Smooth muscle cell (in vitro differentiated cells): Measurements from ENCODE around the gene TRIM49D1. TPM values are rescaled to one million over a fixed set of nuclear protein-coding genes. Genes with fewer than 3 reads are reported as not detected.
"Not testable (repeated sequence)": the region's sequence is repeated elsewhere in the genome, so short reads cannot be mapped to it uniquely, and the experiment has no call there.

ENCODE experiments used
- DNase-seq: peaks from one replicate; lab custom pipeline; 2025; ENCODE audit not compliant: unreplicated experiment; lab: John Stamatoyannopoulos, UW
- H2AFZ ChIP-seq: fragments of 200-600 bp; sonication (generic); 2 replicates; pipeline ENCODE4 v1.6.0; 2016; ENCODE audit warnings: antibody characterized with exemption, low read depth, mild to moderate bottlenecking
- H3F3A ChIP-seq: fragments of 200-600 bp; sonication (generic); 2 replicates; pipeline ENCODE4 v1.6.0; 2017; ENCODE audit warnings: antibody characterized with exemption, low read depth
- H3K27ac ChIP-seq: fragments of 200-600 bp; sonication (generic); 2 replicates; pipeline ENCODE4 v1.5.1; 2016; ENCODE audit warnings: low read depth, mild to moderate bottlenecking
- H3K27me3 ChIP-seq: fragments of 200-600 bp; sonication (generic); 2 replicates; pipeline ENCODE4 v1.6.1; 2016; ENCODE audit warnings: low read depth, mild to moderate bottlenecking
- H3K36me3 ChIP-seq: fragments of 200-600 bp; sonication (generic); 2 replicates; pipeline ENCODE4 v1.5.1; 2016; ENCODE audit warnings: low read depth
- H3K4me1 ChIP-seq: fragments of 200-600 bp; sonication (generic); 2 replicates; pipeline ENCODE4 v1.5.1; 2016; ENCODE audit warnings: low read depth
- H3K4me2 ChIP-seq: fragments of 200-600 bp; sonication (generic); 2 replicates; pipeline ENCODE4 v1.6.0; 2016; ENCODE audit warnings: mild to moderate bottlenecking
- H3K4me3 ChIP-seq: fragments of 200-600 bp; sonication (generic); 2 replicates; pipeline ENCODE4 v1.5.1; 2016; ENCODE audit warnings: mild to moderate bottlenecking
- H3K79me2 ChIP-seq: fragments of 200-600 bp; sonication (generic); 2 replicates; pipeline ENCODE4 v1.6.0; 2016; ENCODE audit warnings: low read depth, mild to moderate bottlenecking
- H3K9ac ChIP-seq: fragments of 200-600 bp; sonication (generic); 2 replicates; pipeline ENCODE4 v1.6.0; 2016; ENCODE audit warnings: low read depth
- H3K9me3 ChIP-seq: fragments of 200-600 bp; sonication (generic); replicated peaks from 2 replicates; pipeline ENCODE4 v1.5.1; 2016; ENCODE audit warnings: low read depth
- H4K20me1 ChIP-seq: fragments of 200-600 bp; sonication (generic); 2 replicates; pipeline ENCODE4 v1.6.0; 2016; ENCODE audit warnings: low read depth
- WGBS: methylation state at CpG from one replicate; pipeline ENCODE4 v1.1.7; 2016; ENCODE audit warnings: low lambda C conversion rate; 5-methylcytosine and 5-hydroxymethylcytosine counted together
- polyA plus RNA-seq: library from polyadenylated mRNA; unstranded; fragments of >200 nt; fragmentation: Nextera tagmentation; extraction: Ambion mirVana; gene quantifications from 2 replicates; pipeline ENCODE4 v1.2.1, GENCODE V29; 2016
- total RNA-seq: library from RNA; depleted of rRNA; stranded (reverse); fragments of >200 nt; gene quantifications from 2 replicates; pipeline ENCODE4 v1.2.3, GENCODE V29; 2014
- TF ChIP-seq, protein P1 (sequence below): fragments of 200-600 bp; sonication (generic); IDR thresholded peaks from 2 replicates; pipeline ENCODE4 v1.5.1; 2017; ENCODE audit warnings: borderline replicate concordance, mild to moderate bottlenecking, antibody characterized with exemption; ENCODE audit not compliant: insufficient read depth, poor library complexity, severe bottlenecking

Gene TRIM49D1
- total RNA-seq, result not detected in 2 replicates
- not detected in 2 replicates for polyA plus RNA-seq

DNA sequence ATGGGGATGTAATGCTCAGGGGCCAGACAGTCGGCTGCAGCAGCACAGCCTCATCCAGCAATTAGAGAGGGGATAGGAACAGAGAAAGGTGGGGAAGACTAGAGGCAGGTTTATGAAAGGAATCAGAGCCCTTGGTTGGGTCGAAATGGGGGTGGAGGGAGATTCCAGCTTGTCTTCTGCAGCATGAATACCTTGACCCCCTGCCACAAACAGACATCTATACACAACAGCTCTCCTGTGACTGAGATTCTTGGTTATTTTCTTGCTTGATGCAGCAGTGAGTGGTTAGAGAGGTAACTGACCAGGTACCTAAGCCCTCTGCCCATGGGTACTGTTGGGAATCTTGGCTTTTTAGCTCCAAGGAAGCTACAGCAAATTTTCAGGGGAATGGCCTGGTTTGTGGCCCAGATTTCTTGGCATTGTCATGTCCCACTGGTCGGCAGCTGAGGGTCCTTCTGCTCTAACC is at the start of gene TRIM49D1:
TRIM49D1 (minus strand) TSS at position 51 of the 466 bp plus-strand sequence. CDS start 4,535 bp downstream, outside the sequence.
- 85% methylated on average over 3 of the region's 3 CpGs for WGBS
- H3K4me2 ChIP-seq, result no peak within 1 kb of the TSS

GRCh38 chr11:89965737-89966136 is 43.7 kb upstream of the TRIM49D1 start, which contains the start of gene TRIM64:
TRIM64 (plus strand) TSS chr11:89966037; CDS start chr11:89968504, 2,467 bp downstream.
- H3K79me2 ChIP-seq, H3K4me2 ChIP-seq, DNase-seq, H3K4me1 ChIP-seq, H3K4me3 ChIP-seq, H3K36me3 ChIP-seq, H3K27me3 ChIP-seq, H2AFZ ChIP-seq, H4K20me1 ChIP-seq, H3K9ac ChIP-seq, H3K27ac ChIP-seq, H3K9me3 ChIP-seq, H3F3A ChIP-seq: not testable (repeated sequence)
- no CpG with 5 or more reads among the region's 4 CpGs for WGBS

More for the DNA sequence above, at the start of gene TRIM49D1:
- TF ChIP-seq, protein P1, sequence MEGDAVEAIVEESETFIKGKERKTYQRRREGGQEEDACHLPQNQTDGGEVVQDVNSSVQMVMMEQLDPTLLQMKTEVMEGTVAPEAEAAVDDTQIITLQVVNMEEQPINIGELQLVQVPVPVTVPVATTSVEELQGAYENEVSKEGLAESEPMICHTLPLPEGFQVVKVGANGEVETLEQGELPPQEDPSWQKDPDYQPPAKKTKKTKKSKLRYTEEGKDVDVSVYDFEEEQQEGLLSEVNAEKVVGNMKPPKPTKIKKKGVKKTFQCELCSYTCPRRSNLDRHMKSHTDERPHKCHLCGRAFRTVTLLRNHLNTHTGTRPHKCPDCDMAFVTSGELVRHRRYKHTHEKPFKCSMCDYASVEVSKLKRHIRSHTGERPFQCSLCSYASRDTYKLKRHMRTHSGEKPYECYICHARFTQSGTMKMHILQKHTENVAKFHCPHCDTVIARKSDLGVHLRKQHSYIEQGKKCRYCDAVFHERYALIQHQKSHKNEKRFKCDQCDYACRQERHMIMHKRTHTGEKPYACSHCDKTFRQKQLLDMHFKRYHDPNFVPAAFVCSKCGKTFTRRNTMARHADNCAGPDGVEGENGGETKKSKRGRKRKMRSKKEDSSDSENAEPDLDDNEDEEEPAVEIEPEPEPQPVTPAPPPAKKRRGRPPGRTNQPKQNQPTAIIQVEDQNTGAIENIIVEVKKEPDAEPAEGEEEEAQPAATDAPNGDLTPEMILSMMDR, result no peak
- no peak for DNase-seq
- H3K27me3 ChIP-seq, result no peaks in the 10 kb centered on the region
- H3K36me3 ChIP-seq, result no peaks in the 10 kb centered on the region
- no peaks in the 10 kb centered on the region for H3F3A ChIP-seq
- no peaks in the 10 kb centered on the region for H4K20me1 ChIP-seq
- no peak within 1 kb of the TSS for H3K27ac ChIP-seq
- H2AFZ ChIP-seq, result no peak within 1 kb of the TSS
- H3K4me3 ChIP-seq, result no peak within 1 kb of the TSS
- no peak within 1 kb of the TSS for H3K9ac ChIP-seq
- H3K4me1 ChIP-seq, result no peaks in the 10 kb centered on the region
- no peaks in the 10 kb centered on the region for H3K79me2 ChIP-seq
- no peaks in the 10 kb centered on the region for H3K9me3 ChIP-seq

- H3K9me3 ChIP-seq, H3K4me3 ChIP-seq, H3K36me3 ChIP-seq, H3K79me2 ChIP-seq, H4K20me1 ChIP-seq, H2AFZ ChIP-seq, H3K4me1 ChIP-seq, H3K9ac ChIP-seq, DNase-seq, H3K4me2 ChIP-seq, H3K27me3 ChIP-seq, H3F3A ChIP-seq, H3K27ac ChIP-seq: not testable (repeated sequence)
- 83% methylated on average over 5 of the region's 6 CpGs for WGBS
Observed at GRCh38 chr11:89960833-89961232, 38.8 kb upstream of the TRIM49D1 start.

- not testable (repeated sequence) for H3K9ac ChIP-seq, H3K79me2 ChIP-seq, H3K4me3 ChIP-seq, H2AFZ ChIP-seq, H3K27me3 ChIP-seq, H4K20me1 ChIP-seq, H3K9me3 ChIP-seq, H3K4me2 ChIP-seq, H3K36me3 ChIP-seq, H3K27ac ChIP-seq, DNase-seq, H3F3A ChIP-seq, H3K4me1 ChIP-seq
- 100% methylated on average over 2 of the region's 6 CpGs for WGBS
Observed at GRCh38 chr11:89923764-89924163, 1.7 kb upstream of the TRIM49D1 start, which contains the start of gene TRIM49D2. TRIM49D2 (plus strand) TSS chr11:89924064; CDS start chr11:89926762, 2,698 bp downstream.

GRCh38 chr11:89900809-89901208 is 21.2 kb downstream of the TRIM49D1 start:
- 98% methylated on average over 10 of the region's 14 CpGs for WGBS
- H3K27ac ChIP-seq, result not testable (repeated sequence)

DNA sequence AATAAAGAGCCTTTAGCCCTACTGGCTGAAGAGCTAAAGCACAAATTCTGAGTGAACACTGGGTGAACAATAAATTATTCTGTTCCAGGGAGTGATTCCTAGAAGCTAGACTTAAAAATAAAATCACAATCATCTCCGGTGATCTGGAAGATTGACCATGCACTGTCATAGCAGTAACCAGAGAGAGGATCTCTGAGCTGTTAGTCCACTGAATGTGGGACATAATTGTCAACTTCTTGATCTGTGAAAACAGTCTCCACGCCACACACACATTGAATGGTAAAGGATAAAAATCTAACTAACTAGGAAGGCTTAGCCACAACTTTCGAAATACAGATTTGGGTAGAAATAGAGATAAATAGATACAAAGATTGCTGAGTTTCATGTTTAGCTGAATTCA is 28.8 kb downstream of the TRIM49D1 start:
- not testable (repeated sequence) for H3K36me3 ChIP-seq, H3K79me2 ChIP-seq, H3K4me2 ChIP-seq, H3K4me1 ChIP-seq, DNase-seq, H3K4me3 ChIP-seq, H3K27me3 ChIP-seq, H2AFZ ChIP-seq, H3K9ac ChIP-seq, H3K9me3 ChIP-seq, H3F3A ChIP-seq, H3K27ac ChIP-seq, H4K20me1 ChIP-seq
- WGBS, result 90% methylated on average over 3 of the region's 3 CpGs

More at GRCh38 chr11:89900809-89901208, 21.2 kb downstream of the TRIM49D1 start:
- H3K4me2 ChIP-seq, H2AFZ ChIP-seq, H3K9me3 ChIP-seq, H3K4me1 ChIP-seq, H3K36me3 ChIP-seq, H4K20me1 ChIP-seq, H3K4me3 ChIP-seq, H3F3A ChIP-seq, H3K9ac ChIP-seq, H3K27me3 ChIP-seq, DNase-seq, H3K79me2 ChIP-seq: not testable (repeated sequence)

GRCh38 chr11:89877511-89877910 is 44.5 kb downstream of the TRIM49D1 start:
- not testable (repeated sequence) for H3K36me3 ChIP-seq, H3K79me2 ChIP-seq, H3F3A ChIP-seq, H3K4me1 ChIP-seq, H4K20me1 ChIP-seq, H2AFZ ChIP-seq, H3K27ac ChIP-seq, DNase-seq, H3K4me3 ChIP-seq, H3K9ac ChIP-seq, H3K9me3 ChIP-seq, H3K4me2 ChIP-seq, H3K27me3 ChIP-seq
- WGBS, result 92% methylated on average over 6 of the region's 6 CpGs

DNA sequence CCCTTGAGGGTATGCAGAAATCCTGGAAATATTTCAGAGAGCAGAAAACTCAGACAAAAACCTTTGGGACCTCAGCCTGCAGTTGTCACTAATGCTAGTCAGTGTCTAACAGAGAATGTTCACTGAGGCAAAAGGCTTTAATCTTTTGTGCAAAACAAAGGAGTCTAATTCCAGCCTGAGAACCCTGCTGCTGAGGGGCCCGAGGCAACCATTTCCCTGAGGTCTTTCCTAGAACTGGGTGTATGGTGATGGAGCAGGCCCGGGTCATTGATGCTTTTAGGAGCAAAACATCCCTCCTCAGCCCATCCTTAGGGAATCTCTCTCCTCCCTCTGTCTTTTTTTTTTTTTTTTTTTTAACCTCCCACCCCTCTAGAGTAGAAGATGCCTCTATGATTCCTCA is 49.5 kb downstream of the TRIM49D1 start:
- not testable (repeated sequence) for H3K4me3 ChIP-seq, H3K79me2 ChIP-seq, H4K20me1 ChIP-seq, H3K36me3 ChIP-seq, H3K4me2 ChIP-seq, H3F3A ChIP-seq, H3K9ac ChIP-seq, H3K4me1 ChIP-seq, H2AFZ ChIP-seq, H3K9me3 ChIP-seq, DNase-seq, H3K27me3 ChIP-seq, H3K27ac ChIP-seq
- WGBS, result 86% methylated on average over 2 of the region's 2 CpGs
